Measurements from ENCODE around the gene TCAP.
A peak's percentile ranks its signal among the peaks of the same experiment; 100 is the strongest.

TCAP gene

GRCh38 chr17:39638317-39638716, 26.8 kb upstream of the TCAP start:
- H3K27ac ChIP-seq (ENCODE audit: low read depth in 2 of 2, low read length in 2 of 2): no peak overlapping the region
- H3K4me3 ChIP-seq (ENCODE audit: low read length in 2 of 2): peak overlapping the region; percentile 90 to 93
- no peaks in the 10 kb centered on the region for H3K27me3 ChIP-seq (ENCODE audit: control insufficient read depth in 2 of 2, insufficient read depth in 2 of 2, low read length in 2 of 2)
- peaks cover 43 to 48% of the 10 kb centered on the region in 2 donors for H3K4me1 ChIP-seq (ENCODE audit: control insufficient read depth in 2 of 2, insufficient read depth in 2 of 2, low read length in 2 of 2)
- peak overlapping the region; percentile 90 to 91 for H3K9ac ChIP-seq (ENCODE audit: low read depth in 1 of 2, low read length in 2 of 2)
- H3K9me3 ChIP-seq (ENCODE audit: control insufficient read depth in 2 of 2, low read length in 2 of 2): no peaks in the 10 kb centered on the region
- peaks cover 25 to 27% of the 10 kb centered on the region in 2 donors for H3K36me3 ChIP-seq (ENCODE audit: control insufficient read depth in 2 of 2, insufficient read depth in 2 of 2, low read length in 2 of 2)

GRCh38 chr17:39639043-39639442, 26.1 kb upstream of the TCAP start:
- Histone ChIP-seq H3K27ac (ENCODE audit: low read depth in 2 of 2, low read length in 2 of 2) (no peak overlapping the region), H3K27me3 (ENCODE audit: control insufficient read depth in 2 of 2, insufficient read depth in 2 of 2, low read length in 2 of 2) (no peaks in the 10 kb centered on the region), H3K4me3 (ENCODE audit: low read length in 2 of 2) (no peak overlapping the region), H3K9ac (ENCODE audit: low read depth in 1 of 2, low read length in 2 of 2) (no peak overlapping the region), H3K4me1 (ENCODE audit: control insufficient read depth in 2 of 2, insufficient read depth in 2 of 2, low read length in 2 of 2) (peaks cover 35 to 41% of the 10 kb centered on the region in 2 donors), H3K36me3 (ENCODE audit: control insufficient read depth in 2 of 2, insufficient read depth in 2 of 2, low read length in 2 of 2) (peaks cover 26 to 27% of the 10 kb centered on the region in 2 donors), H3K9me3 (ENCODE audit: control insufficient read depth in 2 of 2, low read length in 2 of 2) (no peaks in the 10 kb centered on the region)

- no peaks in the 10 kb centered on the region for H3K27me3 ChIP-seq (ENCODE audit: control insufficient read depth in 2 of 2, insufficient read depth in 2 of 2, low read length in 2 of 2)
- peaks cover 24 to 26% of the 10 kb centered on the region in 2 donors for H3K36me3 ChIP-seq (ENCODE audit: control insufficient read depth in 2 of 2, insufficient read depth in 2 of 2, low read length in 2 of 2)
- H3K4me3 ChIP-seq (ENCODE audit: low read length in 2 of 2): no peak overlapping the region
- no peaks in the 10 kb centered on the region for H3K9me3 ChIP-seq (ENCODE audit: control insufficient read depth in 2 of 2, low read length in 2 of 2)
- H3K27ac ChIP-seq (ENCODE audit: low read depth in 2 of 2, low read length in 2 of 2): no peak overlapping the region
- H3K9ac ChIP-seq (ENCODE audit: low read depth in 1 of 2, low read length in 2 of 2): no peak overlapping the region
- peaks cover 28 to 33% of the 10 kb centered on the region in 2 donors for H3K4me1 ChIP-seq (ENCODE audit: control insufficient read depth in 2 of 2, insufficient read depth in 2 of 2, low read length in 2 of 2)
Observed at GRCh38 chr17:39639566-39640458, 25.3 kb upstream of the TCAP start.

- no peak overlapping the region for H3K4me3 ChIP-seq (ENCODE audit: low read length in 2 of 2)
- no peaks in the 10 kb centered on the region for H3K9me3 ChIP-seq (ENCODE audit: control insufficient read depth in 2 of 2, low read length in 2 of 2)
- H3K27me3 ChIP-seq (ENCODE audit: control insufficient read depth in 2 of 2, insufficient read depth in 2 of 2, low read length in 2 of 2): no peaks in the 10 kb centered on the region
- H3K27ac ChIP-seq (ENCODE audit: low read depth in 2 of 2, low read length in 2 of 2): no peak overlapping the region
- H3K9ac ChIP-seq (ENCODE audit: low read depth in 1 of 2, low read length in 2 of 2): no peak overlapping the region
- H3K4me1 ChIP-seq (ENCODE audit: control insufficient read depth in 2 of 2, insufficient read depth in 2 of 2, low read length in 2 of 2): peaks cover 26 to 29% of the 10 kb centered on the region in 2 donors
- H3K36me3 ChIP-seq (ENCODE audit: control insufficient read depth in 2 of 2, insufficient read depth in 2 of 2, low read length in 2 of 2): peaks cover 19 to 22% of the 10 kb centered on the region in 2 donors
Observed at GRCh38 chr17:39640591-39641031, 24.5 kb upstream of the TCAP start.

- Histone ChIP-seq H3K9ac (ENCODE audit: low read depth in 1 of 2, low read length in 2 of 2) (no peak overlapping the region), H3K4me1 (ENCODE audit: control insufficient read depth in 2 of 2, insufficient read depth in 2 of 2, low read length in 2 of 2) (peaks cover 24 to 26% of the 10 kb centered on the region in 2 donors), H3K4me3 (ENCODE audit: low read length in 2 of 2) (no peak overlapping the region), H3K27ac (ENCODE audit: low read depth in 2 of 2, low read length in 2 of 2) (no peak overlapping the region), H3K27me3 (ENCODE audit: control insufficient read depth in 2 of 2, insufficient read depth in 2 of 2, low read length in 2 of 2) (no peaks in the 10 kb centered on the region), H3K36me3 (ENCODE audit: control insufficient read depth in 2 of 2, insufficient read depth in 2 of 2, low read length in 2 of 2) (peaks cover 19% of the 10 kb centered on the region in 2 donors), H3K9me3 (ENCODE audit: control insufficient read depth in 2 of 2, low read length in 2 of 2) (no peaks in the 10 kb centered on the region)
Observed at GRCh38 chr17:39641097-39641496, 24.1 kb upstream of the TCAP start.

GRCh38 chr17:39641883-39642282, 23.3 kb upstream of the TCAP start:
- H3K4me1 ChIP-seq (ENCODE audit: control insufficient read depth in 2 of 2, insufficient read depth in 2 of 2, low read length in 2 of 2): peaks cover 19 to 20% of the 10 kb centered on the region in 2 donors
- peaks cover 19 to 21% of the 10 kb centered on the region in 2 donors for H3K36me3 ChIP-seq (ENCODE audit: control insufficient read depth in 2 of 2, insufficient read depth in 2 of 2, low read length in 2 of 2)
- no peaks in the 10 kb centered on the region for H3K27me3 ChIP-seq (ENCODE audit: control insufficient read depth in 2 of 2, insufficient read depth in 2 of 2, low read length in 2 of 2)
- no peak overlapping the region for H3K27ac ChIP-seq (ENCODE audit: low read depth in 2 of 2, low read length in 2 of 2)
- no peak overlapping the region for H3K9ac ChIP-seq (ENCODE audit: low read depth in 1 of 2, low read length in 2 of 2)
- no peaks in the 10 kb centered on the region for H3K9me3 ChIP-seq (ENCODE audit: control insufficient read depth in 2 of 2, low read length in 2 of 2)
- H3K4me3 ChIP-seq (ENCODE audit: low read length in 2 of 2): no peak overlapping the region

- peaks cover 19 to 20% of the 10 kb centered on the region in 2 donors for H3K4me1 ChIP-seq (ENCODE audit: control insufficient read depth in 2 of 2, insufficient read depth in 2 of 2, low read length in 2 of 2)
Observed at GRCh38 chr17:39642291-39643074, 22.7 kb upstream of the TCAP start.

GRCh38 chr17:39643271-39643670, 21.9 kb upstream of the TCAP start:
- Histone ChIP-seq H3K27me3 (ENCODE audit: control insufficient read depth in 2 of 2, insufficient read depth in 2 of 2, low read length in 2 of 2) (no peaks in the 10 kb centered on the region), H3K4me1 (ENCODE audit: control insufficient read depth in 2 of 2, insufficient read depth in 2 of 2, low read length in 2 of 2) (peaks cover 11 to 12% of the 10 kb centered on the region in 2 donors), H3K36me3 (ENCODE audit: control insufficient read depth in 2 of 2, insufficient read depth in 2 of 2, low read length in 2 of 2) (peaks cover 16 to 17% of the 10 kb centered on the region in 2 donors), H3K27ac (ENCODE audit: low read depth in 2 of 2, low read length in 2 of 2) (no peak overlapping the region), H3K4me3 (ENCODE audit: low read length in 2 of 2) (no peak overlapping the region), H3K9me3 (ENCODE audit: control insufficient read depth in 2 of 2, low read length in 2 of 2) (no peaks in the 10 kb centered on the region), H3K9ac (ENCODE audit: low read depth in 1 of 2, low read length in 2 of 2) (no peak overlapping the region)

More at GRCh38 chr17:39642291-39643074, 22.7 kb upstream of the TCAP start:
- Histone ChIP-seq H3K27ac (ENCODE audit: low read depth in 2 of 2, low read length in 2 of 2) (no peak overlapping the region), H3K27me3 (ENCODE audit: control insufficient read depth in 2 of 2, insufficient read depth in 2 of 2, low read length in 2 of 2) (no peaks in the 10 kb centered on the region), H3K36me3 (ENCODE audit: control insufficient read depth in 2 of 2, insufficient read depth in 2 of 2, low read length in 2 of 2) (peaks cover 19 to 21% of the 10 kb centered on the region in 2 donors), H3K9me3 (ENCODE audit: control insufficient read depth in 2 of 2, low read length in 2 of 2) (no peaks in the 10 kb centered on the region), H3K4me3 (ENCODE audit: low read length in 2 of 2) (no peak overlapping the region), H3K9ac (ENCODE audit: low read depth in 1 of 2, low read length in 2 of 2) (no peak overlapping the region)

GRCh38 chr17:39647256-39647655, 17.9 kb upstream of the TCAP start:
- Histone ChIP-seq H3K4me1 (ENCODE audit: control insufficient read depth in 2 of 2, insufficient read depth in 2 of 2, low read length in 2 of 2) (peaks cover 14 to 19% of the 10 kb centered on the region in 2 donors), H3K9me3 (ENCODE audit: control insufficient read depth in 2 of 2, low read length in 2 of 2) (no peaks in the 10 kb centered on the region), H3K27ac (ENCODE audit: low read depth in 2 of 2, low read length in 2 of 2) (no peak overlapping the region), H3K36me3 (ENCODE audit: control insufficient read depth in 2 of 2, insufficient read depth in 2 of 2, low read length in 2 of 2) (peaks cover 7 to 13% of the 10 kb centered on the region in 2 donors), H3K4me3 (ENCODE audit: low read length in 2 of 2) (no peak overlapping the region), H3K27me3 (ENCODE audit: control insufficient read depth in 2 of 2, insufficient read depth in 2 of 2, low read length in 2 of 2) (no peaks in the 10 kb centered on the region), H3K9ac (ENCODE audit: low read depth in 1 of 2, low read length in 2 of 2) (no peak overlapping the region)
